HG03558 (cell line): Measurements from ENCODE around the gene OTUB1.

Source experiments
- ATAC-seq: cut with Tn5 transposase; IDR thresholded peaks from one replicate; pipeline ENCODE4 v1.9.1; 2021; ENCODE audit warnings: moderate number of reproducible peaks; ENCODE audit not compliant: unreplicated experiment; ENCODE audit errors: extremely low read depth

Gene OTUB1

DNA sequence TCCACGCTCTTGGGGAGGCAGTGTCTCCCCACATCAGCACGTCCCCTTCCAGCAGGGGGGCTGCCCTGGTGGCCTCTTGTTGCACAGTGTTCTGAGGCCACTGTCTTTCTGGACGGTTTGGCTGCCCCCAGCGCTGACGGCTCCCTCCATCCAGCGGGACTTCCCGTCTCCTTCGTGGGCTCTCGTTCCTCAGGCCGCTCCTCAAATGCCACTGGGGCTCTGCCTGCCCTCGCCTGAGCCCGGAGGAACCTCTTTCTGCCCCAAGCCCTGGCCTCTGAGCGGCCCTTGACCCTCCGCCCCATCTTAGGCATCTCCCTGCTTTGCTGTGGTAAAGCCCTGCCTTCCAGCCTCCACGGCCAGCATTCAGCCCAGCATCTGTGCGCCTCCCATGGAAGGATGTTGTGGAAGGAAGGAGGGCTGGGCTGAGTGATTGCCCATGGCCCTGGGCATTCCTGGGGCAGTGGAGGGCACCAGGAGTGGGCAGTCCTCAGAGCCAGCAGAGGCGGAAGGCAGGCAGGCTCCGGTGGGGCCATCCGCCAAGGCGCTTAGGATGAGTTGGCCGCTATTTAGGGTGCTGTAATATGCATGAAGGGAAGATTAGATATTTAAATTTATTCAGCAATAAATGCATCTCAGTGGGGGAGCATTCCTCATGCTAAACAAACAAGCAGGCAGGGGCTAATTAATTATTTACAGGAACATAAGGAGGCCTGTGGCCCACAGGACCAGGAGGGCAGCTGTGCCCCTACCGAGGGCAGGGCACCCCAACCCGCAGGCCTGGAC, 17.8 kb downstream of the OTUB1 start:
- no peak for ATAC-seq

DNA sequence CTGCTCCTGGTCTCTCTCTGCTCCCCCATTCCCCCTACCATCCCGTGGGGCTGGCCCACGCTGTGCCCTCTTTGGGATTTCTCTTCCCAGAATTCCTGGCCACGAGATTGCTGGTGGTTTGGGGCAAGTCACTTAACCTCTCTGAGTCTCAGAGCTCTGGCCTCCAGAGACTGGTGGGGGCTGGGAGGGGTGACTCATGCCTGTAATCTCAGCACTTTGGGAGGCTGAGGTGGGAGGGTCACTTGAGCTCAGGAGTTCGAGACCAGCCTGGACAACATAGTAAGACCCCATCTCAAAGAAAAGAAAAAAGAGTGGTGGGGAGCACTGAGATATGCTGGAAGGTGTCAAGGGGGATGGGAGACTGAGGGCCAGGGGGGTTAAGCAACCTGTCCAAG, 18.3 kb downstream of the OTUB1 start:
- no peak for ATAC-seq

DNA sequence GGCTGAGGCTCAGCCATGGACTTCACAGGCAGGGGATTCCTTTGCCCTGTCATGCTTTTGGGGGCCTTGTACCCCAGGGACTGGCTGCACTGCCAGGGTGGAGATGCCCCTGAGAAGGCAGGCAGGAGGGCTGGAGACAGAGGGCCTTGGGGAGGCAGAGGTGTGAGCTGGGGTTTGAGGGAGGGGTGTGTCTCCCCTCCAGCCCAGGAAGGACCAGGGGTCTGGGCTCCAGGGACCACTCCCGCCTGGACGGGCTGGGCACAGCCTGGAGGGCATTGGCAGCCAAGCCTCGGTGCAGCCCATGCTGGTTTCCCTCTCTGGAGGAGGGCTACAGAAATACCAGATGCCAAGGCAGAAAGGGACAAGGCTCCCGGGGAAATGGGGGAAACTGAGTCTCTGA, 19.5 kb downstream of the OTUB1 start:
- no peak for ATAC-seq

- no peak for ATAC-seq
Observed at GRCh38 chr11:64006398-64006797, 20.2 kb downstream of the OTUB1 start.

GRCh38 chr11:64007160-64007628, 21.0 kb downstream of the OTUB1 start:
- ATAC-seq: no peak

- ATAC-seq: no peak
Observed at GRCh38 chr11:64007629-64008282, 21.5 kb downstream of the OTUB1 start.

- no peak for ATAC-seq
Observed at GRCh38 chr11:64008283-64008913, 22.2 kb downstream of the OTUB1 start.

DNA sequence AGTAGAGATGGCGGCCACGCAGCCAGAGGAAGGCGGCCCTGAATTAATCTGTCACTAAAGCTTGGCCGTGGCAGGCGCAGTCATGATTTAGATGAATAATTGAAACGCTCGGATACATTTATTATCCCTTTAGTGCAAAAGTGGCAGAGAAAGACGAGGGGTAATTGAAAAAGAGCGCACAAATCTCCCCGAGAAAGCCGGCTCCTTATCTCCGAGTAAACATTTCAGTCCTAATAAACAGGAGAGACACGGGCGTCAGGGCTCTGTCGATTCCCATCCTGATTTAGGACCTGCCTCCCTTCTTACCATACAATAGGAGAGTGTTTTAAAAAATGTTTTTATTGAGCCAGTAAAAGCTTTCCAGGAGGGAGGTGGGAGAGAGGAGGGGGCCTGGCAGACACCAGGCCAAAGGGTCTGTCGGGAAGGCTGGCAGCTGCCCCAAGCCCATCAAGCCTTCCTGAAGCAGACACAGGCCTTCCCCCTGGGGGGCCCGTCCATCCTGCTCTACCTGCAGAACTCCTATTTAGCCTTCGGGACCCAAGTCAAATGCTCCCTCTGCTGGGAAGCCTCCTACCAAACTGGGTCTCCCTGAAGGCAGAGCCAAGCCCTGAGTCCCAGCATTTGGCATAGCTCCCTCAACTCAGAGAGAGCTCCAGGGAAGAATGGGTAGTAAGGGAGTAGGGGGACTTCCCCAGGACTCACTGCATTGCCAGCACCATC, 22.8 kb downstream of the OTUB1 start:
- ATAC-seq: no peak

DNA sequence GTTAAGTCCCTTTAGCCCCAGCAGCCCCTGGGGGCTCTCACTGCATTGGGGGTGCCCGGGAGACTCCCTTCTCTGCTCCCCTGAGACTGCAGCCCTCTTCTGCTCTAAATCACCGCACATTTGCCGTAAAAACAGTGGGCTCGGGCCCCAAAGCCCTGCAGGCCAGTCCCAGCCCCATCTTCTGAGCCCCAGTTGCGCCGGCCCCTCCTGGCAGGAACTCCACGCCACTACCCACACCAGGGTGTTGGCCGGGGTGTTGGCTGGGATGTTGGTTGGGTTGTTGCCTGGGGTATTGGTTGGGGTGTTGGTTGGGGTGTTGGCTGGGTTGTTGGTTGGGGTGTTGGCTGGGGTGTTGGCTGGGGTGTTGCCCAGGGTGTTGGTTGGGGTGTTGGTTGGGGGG, 23.5 kb downstream of the OTUB1 start:
- ATAC-seq: no peak

- ATAC-seq: no peak
Observed at GRCh38 chr11:64010783-64011182, 24.5 kb downstream of the OTUB1 start.

GRCh38 chr11:64011371-64011770, 25.1 kb downstream of the OTUB1 start:
- no peak for ATAC-seq

DNA sequence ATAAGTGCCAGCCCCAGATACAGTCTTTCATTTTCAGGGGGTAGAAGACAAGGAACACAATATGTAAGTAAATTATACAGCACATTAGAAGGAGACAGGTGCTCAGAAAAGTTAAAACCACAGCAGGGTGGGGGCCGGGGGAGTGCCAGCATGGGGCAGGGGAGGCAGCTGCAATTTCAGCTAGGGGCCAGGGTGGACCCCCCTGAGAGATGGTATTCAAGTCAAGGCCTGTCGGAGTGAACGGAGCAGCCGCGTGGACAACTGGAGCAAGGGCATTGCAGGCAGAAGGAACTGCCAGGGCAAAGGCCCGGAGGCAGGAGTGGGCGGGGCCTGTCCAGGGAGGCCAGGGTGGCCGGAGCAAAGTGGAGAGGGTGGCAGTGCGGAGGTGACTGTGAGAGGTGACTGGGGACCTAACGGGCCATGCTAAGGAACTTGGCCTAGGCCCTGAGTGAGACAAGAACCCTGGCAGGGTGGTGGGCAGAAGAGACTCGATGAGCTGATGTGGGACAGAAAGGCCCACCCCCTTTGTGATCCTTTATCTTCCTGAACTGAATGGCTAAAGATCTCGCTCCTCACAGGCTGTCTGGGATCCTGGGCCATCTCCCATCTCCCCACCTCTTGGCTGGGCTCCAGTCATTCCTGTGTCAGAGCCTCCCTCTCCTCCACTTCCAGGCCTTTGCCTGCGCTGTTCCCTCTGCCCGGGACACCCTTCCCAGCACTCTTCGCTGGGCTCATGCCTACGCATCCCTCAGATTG, 27.1 kb downstream of the OTUB1 start:
- ATAC-seq: no peak

DNA sequence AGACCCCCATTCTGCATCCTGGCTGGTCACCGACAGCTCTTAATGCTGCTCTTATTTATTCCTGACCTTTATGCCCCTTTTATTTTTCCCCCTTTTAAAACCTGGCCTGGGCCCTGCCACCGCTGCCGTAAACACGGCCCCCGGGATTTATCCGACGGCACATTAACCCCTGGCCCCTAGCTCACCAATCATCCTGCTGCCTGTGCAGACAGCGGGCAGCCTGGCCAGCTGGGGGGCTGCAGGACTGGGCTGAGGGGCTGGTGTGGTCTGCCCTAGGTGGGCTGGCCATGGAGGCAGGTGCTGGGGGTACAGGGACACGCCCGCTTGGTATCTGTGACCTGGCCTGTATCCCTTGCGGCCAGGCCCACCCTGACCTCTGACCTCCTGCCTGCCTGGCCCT, 28.1 kb downstream of the OTUB1 start:
- no peak for ATAC-seq

DNA sequence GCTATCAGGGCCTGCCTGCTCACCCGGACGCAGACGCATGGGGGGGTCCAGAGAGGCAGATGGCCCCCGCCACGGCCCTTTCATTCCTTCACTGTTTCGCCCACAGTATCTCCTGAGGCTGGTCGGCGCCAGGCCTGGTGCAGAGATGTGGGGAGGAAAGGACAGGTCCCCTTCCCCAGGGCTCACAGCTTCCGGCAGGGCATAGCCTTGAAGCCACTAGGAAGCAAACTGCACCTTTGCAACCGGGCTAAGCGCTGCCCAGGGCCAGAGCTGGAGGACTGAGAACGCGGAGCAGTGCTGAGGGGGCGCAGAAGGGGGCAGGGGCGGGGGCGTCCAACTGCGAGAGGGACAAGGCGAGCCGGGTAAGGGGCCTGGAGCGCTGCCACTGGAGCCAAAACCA, 29.3 kb downstream of the OTUB1 start:
- ATAC-seq: no peak

GRCh38 chr11:64015935-64016845, 30.0 kb downstream of the OTUB1 start:
- no peak for ATAC-seq

GRCh38 chr11:64017945-64018224, 31.6 kb downstream of the OTUB1 start:
- no peak for ATAC-seq

DNA sequence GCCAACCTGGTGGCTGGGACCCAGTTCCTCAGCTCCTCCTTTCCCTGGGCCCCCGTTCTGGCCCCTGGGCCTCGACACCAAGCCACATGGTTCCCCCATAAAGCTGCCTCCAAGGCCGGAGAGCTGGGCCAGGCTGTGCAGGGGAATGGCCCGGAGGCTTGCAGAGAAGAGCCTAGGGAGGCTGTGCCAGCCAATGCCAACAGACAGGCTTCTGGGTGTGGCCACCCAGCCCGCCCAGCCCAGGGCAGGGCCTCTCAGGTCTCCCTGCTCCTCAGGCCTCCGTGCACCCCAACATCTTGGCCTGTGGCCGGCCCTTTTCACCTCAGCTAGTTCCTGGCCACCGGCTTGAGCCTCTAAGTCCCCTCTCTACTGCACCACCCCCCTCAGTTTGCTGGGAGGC, 32.1 kb downstream of the OTUB1 start:
- no peak for ATAC-seq

- no peak for ATAC-seq
Observed at GRCh38 chr11:64019106-64020037, 33.1 kb downstream of the OTUB1 start.
